AG04449 (cell line): Measurements from ENCODE around the gene MRGPRX4.
"Not testable (repeated sequence)": the region's sequence is repeated elsewhere in the genome, so short reads cannot be mapped to it uniquely, and the experiment has no call there.

Experiments used
- CTCF ChIA-PET: fragments of 350-600 bp; formaldehyde crosslinking; extraction: SDS; loops from one replicate; lab custom pipeline; 2021; ENCODE audit warnings: antibody characterized with exemption; lab: Yijun Ruan, JAX
- POLR2A ChIA-PET: fragments of 400-600, 350-600 bp; formaldehyde crosslinking; extraction: SDS; loops from one replicate; lab custom pipeline; 2020; ENCODE audit warnings: antibody characterized with exemption, inconsistent platforms; lab: Yijun Ruan, JAX
- DNase-seq: peaks from one replicate; pipeline ENCODE4 v3.0.0-alpha.2; 2010; ENCODE audit warnings: low read depth, low spot score
- H3K4me3 ChIP-seq: 2 replicates; pipeline ENCODE4 v1.5.1; 2011; ENCODE audit warnings: low read depth, mild to moderate bottlenecking, control low read depth, low read length
- CTCF ChIP-seq: IDR thresholded peaks from one replicate; pipeline ENCODE4 v1.5.1; 2011; ENCODE audit warnings: mild to moderate bottlenecking, moderate library complexity, low read length, control low read depth, inconsistent platforms; ENCODE audit not compliant: insufficient read depth; ENCODE audit errors: missing control alignments

The MRGPRX4 gene

GRCh38 chr11:18172666-18173065, at the start of gene MRGPRX4:
Gene MRGPRX4 (plus strand): TSS chr11:18172837. CDS start chr11:18173257, 420 bp downstream.
- no peak within 1 kb of the TSS for H3K4me3 ChIP-seq
- ChIA-PET CTCF (no interaction called here), POLR2A (no interaction called here)
- TF ChIP-seq CTCF: no peak
- DNase-seq: no peak

- POLR2A ChIA-PET, H3K4me3 ChIP-seq, CTCF ChIA-PET, DNase-seq: not testable (repeated sequence)
These were observed 41.5 kb upstream of the MRGPRX4 start for GRCh38 chr11:18131115-18131514.

- ChIA-PET CTCF (no interaction called here), POLR2A (no interaction called here)
- no peak for TF ChIP-seq CTCF
- no peak for DNase-seq
- H3K4me3 ChIP-seq: no peak within 1 kb of the TSS
These were observed 40.3 kb upstream of the MRGPRX4 start, which contains the start of gene MRGPRX3 for GRCh38 chr11:18132341-18132740. Gene MRGPRX3 (plus strand): TSS chr11:18132571. CDS start chr11:18137203, 4,632 bp downstream.

- DNase-seq: no peak
- POLR2A ChIA-PET: no interaction called here
- no peak for TF ChIP-seq CTCF
- CTCF ChIA-PET: no interaction called here
- no peak overlapping the region for H3K4me3 ChIP-seq
These were observed 37.3 kb upstream of the MRGPRX4 start for GRCh38 chr11:18135308-18135707.

- no peak overlapping the region for H3K4me3 ChIP-seq
- no peak for TF ChIP-seq CTCF
- POLR2A ChIA-PET: no interaction called here
- CTCF ChIA-PET: no interaction called here
- no peak for DNase-seq
These were observed 35.3 kb upstream of the MRGPRX4 start for GRCh38 chr11:18137186-18137800.

GRCh38 chr11:18140145-18140544, 32.5 kb upstream of the MRGPRX4 start:
- CTCF ChIA-PET: interaction anchor here (1.3 kb wide), 1 partner anchor 24 kb away, joined by 3 read pairs; no protein-coding TSS in a partner anchor
- no peak overlapping the region for H3K4me3 ChIP-seq
- TF ChIP-seq CTCF: no peak
- DNase-seq: no peak
- POLR2A ChIA-PET: no interaction called here

GRCh38 chr11:18144243-18144642, 28.4 kb upstream of the MRGPRX4 start:
- DNase-seq: no peak
- TF ChIP-seq CTCF: no peak
- CTCF ChIA-PET: no interaction called here
- no peak overlapping the region for H3K4me3 ChIP-seq
- POLR2A ChIA-PET: no interaction called here
